GM18951 (cell line): Measurements from ENCODE around the gene ZAP70.
"Not testable (repeated sequence)": the region's sequence is repeated elsewhere in the genome, so short reads cannot be mapped to it uniquely, and the experiment has no call there.

Experiments
- POLR2A ChIP-seq: IDR thresholded peaks from 4 replicates; pipeline ENCODE4 v1.6.1; 2011; ENCODE audit warnings: mild to moderate bottlenecking; ENCODE audit not compliant: insufficient read length, insufficient read depth; ENCODE audit errors: extremely low read depth
- in situ Hi-C: fragments of 300-500 bp; cut with MboI; formaldehyde crosslinking; loops from one replicate; pipeline ENCODE4 v1.12.0; 2022; ENCODE audit warnings: low sequenced_read_pairs, mixed read lengths, inconsistent platforms; ENCODE audit not compliant: unreplicated experiment

The ZAP70 gene

GRCh38 chr2:97713296-97714083 is at the start of gene ZAP70:
Gene ZAP70, plus strand, starts transcription at chr2:97713576. Its CDS starts 10,461 bp downstream, at chr2:97724037.
- in situ Hi-C loops, result no loop called here

GRCh38 chr2:97663626-97663961 is 49.8 kb upstream of the ZAP70 start:
- peak; percentile 49 for TF ChIP-seq POLR2A
- in situ Hi-C loops, result no loop called here

More at GRCh38 chr2:97713296-97714083, at the start of gene ZAP70:
- TF ChIP-seq POLR2A, result no peak

GRCh38 chr2:97663962-97664635 is 49.3 kb upstream of the ZAP70 start, which contains the start of gene ACTR1B:
Gene ACTR1B, minus strand, starts transcription at chr2:97664044. Its CDS starts 154 bp downstream, at chr2:97663890.
- in situ Hi-C loops, result no loop called here
- TF ChIP-seq POLR2A, result peak; percentile 71

- TF ChIP-seq POLR2A, result no peak
- in situ Hi-C loops, result no loop called here
These were observed 48.8 kb upstream of the ZAP70 start for GRCh38 chr2:97664636-97664970.

- in situ Hi-C loops, result no loop called here
- TF ChIP-seq POLR2A, result no peak
These were observed 43.9 kb upstream of the ZAP70 start, which contains the start of gene C2orf92 for GRCh38 chr2:97669448-97669847. Gene C2orf92, plus strand, starts transcription at chr2:97669713. Its CDS starts 76 bp downstream, at chr2:97669789.

GRCh38 chr2:97670471-97670870 is 42.9 kb upstream of the ZAP70 start:
- in situ Hi-C loops, result no loop called here
- no peak for TF ChIP-seq POLR2A

- TF ChIP-seq POLR2A, result no peak
- in situ Hi-C loops, result no loop called here
These were observed 41.9 kb upstream of the ZAP70 start for GRCh38 chr2:97671526-97671925.

- in situ Hi-C loops, result not testable (repeated sequence)
These were observed 40.7 kb upstream of the ZAP70 start for GRCh38 chr2:97672606-97673140.

- in situ Hi-C loops, result no loop called here
- no peak for TF ChIP-seq POLR2A
These were observed 40.0 kb upstream of the ZAP70 start for GRCh38 chr2:97673182-97673914.

- in situ Hi-C loops, result no loop called here
- TF ChIP-seq POLR2A, result no peak
These were observed 39.5 kb upstream of the ZAP70 start for GRCh38 chr2:97673915-97674283.

GRCh38 chr2:97675430-97676113 is 37.8 kb upstream of the ZAP70 start:
- in situ Hi-C loops, result no loop called here

GRCh38 chr2:97676620-97677019 is 36.8 kb upstream of the ZAP70 start:
- in situ Hi-C loops, result no loop called here

More at GRCh38 chr2:97675430-97676113, 37.8 kb upstream of the ZAP70 start:
- TF ChIP-seq POLR2A, result no peak

GRCh38 chr2:97677480-97677879 is 35.9 kb upstream of the ZAP70 start:
- TF ChIP-seq POLR2A, result no peak
- in situ Hi-C loops, result no loop called here

More at GRCh38 chr2:97676620-97677019, 36.8 kb upstream of the ZAP70 start:
- TF ChIP-seq POLR2A, result no peak
